ENCODE data around the gene ACAD11.

ACAD11 gene

GRCh38 chr3:132553826-132554225 lies 105.8 kb downstream of the ACAD11 start:
- ATAC-seq, result no peak
- no peak for TF ChIP-seq ZFP3 (CRISPR knock-in tag; IDR thresholded peaks at IDR 0.05)
- TF ChIP-seq ZNF8 (CRISPR knock-in tag; IDR thresholded peaks at IDR 0.05), result no peak
- no peak for TF ChIP-seq ESRRG (CRISPR knock-in tag; IDR thresholded peaks at IDR 0.05)
- no peak for TF ChIP-seq GLIS3 (CRISPR knock-in tag; IDR thresholded peaks at IDR 0.05)
- TF ChIP-seq ZNF70 (CRISPR knock-in tag; IDR thresholded peaks at IDR 0.05), result no peak
- TF ChIP-seq ZNF565 (CRISPR knock-in tag; conservative IDR thresholded peaks at IDR 0.05; ENCODE audit: low read depth), result no peak
- no peak for TF ChIP-seq OSR1 (CRISPR knock-in tag; IDR thresholded peaks at IDR 0.05)

- 0 out of 3 replicates have a peak, but pooled peaks have one; percentile 17 for ATAC-seq
- TF ChIP-seq ARNTL (CRISPR knock-in tag; IDR thresholded peaks at IDR 0.05; ENCODE audit: borderline replicate concordance, low read depth) (no peak), GLIS3 (CRISPR knock-in tag; IDR thresholded peaks at IDR 0.05) (no peak), TSHZ2 (CRISPR knock-in tag; IDR thresholded peaks at IDR 0.05) (no peak)
Measured at GRCh38 chr3:132550579-132551305, 108.9 kb downstream of the ACAD11 start.

DNA sequence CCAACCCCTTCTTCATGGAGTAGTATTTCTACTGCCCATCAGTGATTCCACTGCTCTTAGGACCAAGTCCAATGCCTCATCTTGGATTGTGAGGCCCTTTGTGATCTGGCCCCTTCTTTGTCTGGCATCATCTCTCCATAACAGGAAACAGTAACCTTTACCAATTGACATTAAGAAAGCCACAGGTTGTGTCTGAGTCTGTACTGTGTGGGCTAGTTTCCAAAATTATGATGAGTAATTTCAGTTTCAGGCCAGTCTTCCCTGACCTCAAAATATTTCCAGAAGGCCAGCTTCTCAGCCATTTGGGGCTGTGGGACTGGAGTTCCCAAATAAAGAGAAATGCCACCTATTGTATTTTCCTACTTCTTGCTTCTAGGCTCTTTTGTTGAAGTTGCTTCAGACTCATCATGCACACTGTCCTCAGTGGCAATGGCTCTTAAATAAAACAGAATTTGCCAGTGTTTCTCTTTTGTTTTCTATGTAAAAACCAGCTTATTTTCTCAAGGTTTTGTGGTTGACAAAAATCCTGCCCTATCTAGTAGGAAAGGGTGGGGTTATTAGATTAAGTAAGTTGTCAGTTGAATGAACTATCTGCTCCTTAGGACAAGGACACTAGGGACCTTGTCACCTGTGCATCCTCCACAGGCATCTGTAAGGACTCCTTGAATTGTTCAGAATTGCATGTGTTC lies 109.6 kb downstream of the ACAD11 start:
- TF ChIP-seq BACH2 (CRISPR knock-in tag; IDR thresholded peaks at IDR 0.05; ENCODE audit: borderline replicate concordance) (no peak), ZC3H10 (CRISPR knock-in tag; IDR thresholded peaks at IDR 0.05) (no peak), ARNTL (CRISPR knock-in tag; IDR thresholded peaks at IDR 0.05; ENCODE audit: borderline replicate concordance, low read depth) (no peak), PPARA (CRISPR knock-in tag; IDR thresholded peaks at IDR 0.05; ENCODE audit: borderline replicate concordance) (no peak), ZNF8 (CRISPR knock-in tag; IDR thresholded peaks at IDR 0.05) (no peak), ISL1 (CRISPR knock-in tag; IDR thresholded peaks at IDR 0.05) (no peak), RARB (CRISPR knock-in tag; IDR thresholded peaks at IDR 0.05) (no peak), ZFP30 (CRISPR knock-in tag; IDR thresholded peaks at IDR 0.05) (no peak), ZFP3 (CRISPR knock-in tag; IDR thresholded peaks at IDR 0.05) (no peak)
- TF ChIP-seq, protein P1, sequence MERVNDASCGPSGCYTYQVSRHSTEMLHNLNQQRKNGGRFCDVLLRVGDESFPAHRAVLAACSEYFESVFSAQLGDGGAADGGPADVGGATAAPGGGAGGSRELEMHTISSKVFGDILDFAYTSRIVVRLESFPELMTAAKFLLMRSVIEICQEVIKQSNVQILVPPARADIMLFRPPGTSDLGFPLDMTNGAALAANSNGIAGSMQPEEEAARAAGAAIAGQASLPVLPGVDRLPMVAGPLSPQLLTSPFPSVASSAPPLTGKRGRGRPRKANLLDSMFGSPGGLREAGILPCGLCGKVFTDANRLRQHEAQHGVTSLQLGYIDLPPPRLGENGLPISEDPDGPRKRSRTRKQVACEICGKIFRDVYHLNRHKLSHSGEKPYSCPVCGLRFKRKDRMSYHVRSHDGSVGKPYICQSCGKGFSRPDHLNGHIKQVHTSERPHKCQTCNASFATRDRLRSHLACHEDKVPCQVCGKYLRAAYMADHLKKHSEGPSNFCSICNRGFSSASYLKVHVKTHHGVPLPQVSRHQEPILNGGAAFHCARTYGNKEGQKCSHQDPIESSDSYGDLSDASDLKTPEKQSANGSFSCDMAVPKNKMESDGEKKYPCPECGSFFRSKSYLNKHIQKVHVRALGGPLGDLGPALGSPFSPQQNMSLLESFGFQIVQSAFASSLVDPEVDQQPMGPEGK (CRISPR knock-in tag; IDR thresholded peaks at IDR 0.05; ENCODE audit: borderline replicate concordance), result no peak
- TF ChIP-seq, protein P2, sequence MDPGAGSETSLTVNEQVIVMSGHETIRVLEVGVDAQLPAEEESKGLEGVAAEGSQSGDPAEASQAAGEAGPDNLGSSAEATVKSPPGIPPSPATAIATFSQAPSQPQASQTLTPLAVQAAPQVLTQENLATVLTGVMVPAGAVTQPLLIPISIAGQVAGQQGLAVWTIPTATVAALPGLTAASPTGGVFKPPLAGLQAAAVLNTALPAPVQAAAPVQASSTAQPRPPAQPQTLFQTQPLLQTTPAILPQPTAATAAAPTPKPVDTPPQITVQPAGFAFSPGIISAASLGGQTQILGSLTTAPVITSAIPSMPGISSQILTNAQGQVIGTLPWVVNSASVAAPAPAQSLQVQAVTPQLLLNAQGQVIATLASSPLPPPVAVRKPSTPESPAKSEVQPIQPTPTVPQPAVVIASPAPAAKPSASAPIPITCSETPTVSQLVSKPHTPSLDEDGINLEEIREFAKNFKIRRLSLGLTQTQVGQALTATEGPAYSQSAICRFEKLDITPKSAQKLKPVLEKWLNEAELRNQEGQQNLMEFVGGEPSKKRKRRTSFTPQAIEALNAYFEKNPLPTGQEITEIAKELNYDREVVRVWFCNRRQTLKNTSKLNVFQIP (CRISPR knock-in tag; IDR thresholded peaks at IDR 0.05; ENCODE audit: borderline replicate concordance, low read depth), result no peak
- TF ChIP-seq, protein P3, sequence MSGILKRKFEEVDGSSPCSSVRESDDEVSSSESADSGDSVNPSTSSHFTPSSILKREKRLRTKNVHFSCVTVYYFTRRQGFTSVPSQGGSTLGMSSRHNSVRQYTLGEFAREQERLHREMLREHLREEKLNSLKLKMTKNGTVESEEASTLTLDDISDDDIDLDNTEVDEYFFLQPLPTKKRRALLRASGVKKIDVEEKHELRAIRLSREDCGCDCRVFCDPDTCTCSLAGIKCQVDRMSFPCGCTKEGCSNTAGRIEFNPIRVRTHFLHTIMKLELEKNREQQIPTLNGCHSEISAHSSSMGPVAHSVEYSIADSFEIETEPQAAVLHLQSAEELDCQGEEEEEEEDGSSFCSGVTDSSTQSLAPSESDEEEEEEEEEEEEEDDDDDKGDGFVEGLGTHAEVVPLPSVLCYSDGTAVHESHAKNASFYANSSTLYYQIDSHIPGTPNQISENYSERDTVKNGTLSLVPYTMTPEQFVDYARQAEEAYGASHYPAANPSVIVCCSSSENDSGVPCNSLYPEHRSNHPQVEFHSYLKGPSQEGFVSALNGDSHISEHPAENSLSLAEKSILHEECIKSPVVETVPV (CRISPR knock-in tag; IDR thresholded peaks at IDR 0.05), result no peak
- peak; percentile 84 for ATAC-seq

GRCh38 chr3:132549169-132549568 lies 110.4 kb downstream of the ACAD11 start:
- TF ChIP-seq PPARA (CRISPR knock-in tag; IDR thresholded peaks at IDR 0.05; ENCODE audit: borderline replicate concordance), result no peak
- TF ChIP-seq ZNF70 (CRISPR knock-in tag; IDR thresholded peaks at IDR 0.05), result no peak
- no peak for TF ChIP-seq TCF4 (CRISPR knock-in tag; IDR thresholded peaks at IDR 0.05; ENCODE audit: borderline replicate concordance)
- no peak for TF ChIP-seq ISL1 (CRISPR knock-in tag; IDR thresholded peaks at IDR 0.05)
- no peak for TF ChIP-seq ZC3H10 (CRISPR knock-in tag; IDR thresholded peaks at IDR 0.05)
- no peak for TF ChIP-seq BACH2 (CRISPR knock-in tag; IDR thresholded peaks at IDR 0.05; ENCODE audit: borderline replicate concordance)

More at GRCh38 chr3:132549169-132549568, 110.4 kb downstream of the ACAD11 start:
- no peak for ATAC-seq

Data from SK-N-SH treated with all-trans-retinoic acid at 6 μM for 48 hours (cell line).